Smooth muscle cell (in vitro differentiated cells): ENCODE measurements around the gene RET. TPM values are rescaled to one million over a fixed set of nuclear protein-coding genes. Genes with fewer than 3 reads are reported as not detected.

ENCODE experiments used
- DNase-seq: peaks from one replicate; lab custom pipeline; 2025; ENCODE audit not compliant: unreplicated experiment; lab: John Stamatoyannopoulos, UW
- H2AFZ ChIP-seq: fragments of 200-600 bp; sonication (generic); 2 replicates; pipeline ENCODE4 v1.6.0; 2016; ENCODE audit warnings: antibody characterized with exemption, low read depth, mild to moderate bottlenecking
- H3F3A ChIP-seq: fragments of 200-600 bp; sonication (generic); 2 replicates; pipeline ENCODE4 v1.6.0; 2017; ENCODE audit warnings: antibody characterized with exemption, low read depth
- H3K27ac ChIP-seq: fragments of 200-600 bp; sonication (generic); 2 replicates; pipeline ENCODE4 v1.5.1; 2016; ENCODE audit warnings: low read depth, mild to moderate bottlenecking
- H3K27me3 ChIP-seq: fragments of 200-600 bp; sonication (generic); 2 replicates; pipeline ENCODE4 v1.6.1; 2016; ENCODE audit warnings: low read depth, mild to moderate bottlenecking
- H3K36me3 ChIP-seq: fragments of 200-600 bp; sonication (generic); 2 replicates; pipeline ENCODE4 v1.5.1; 2016; ENCODE audit warnings: low read depth
- H3K4me1 ChIP-seq: fragments of 200-600 bp; sonication (generic); 2 replicates; pipeline ENCODE4 v1.5.1; 2016; ENCODE audit warnings: low read depth
- H3K4me2 ChIP-seq: fragments of 200-600 bp; sonication (generic); 2 replicates; pipeline ENCODE4 v1.6.0; 2016; ENCODE audit warnings: mild to moderate bottlenecking
- H3K4me3 ChIP-seq: fragments of 200-600 bp; sonication (generic); 2 replicates; pipeline ENCODE4 v1.5.1; 2016; ENCODE audit warnings: mild to moderate bottlenecking
- H3K79me2 ChIP-seq: fragments of 200-600 bp; sonication (generic); 2 replicates; pipeline ENCODE4 v1.6.0; 2016; ENCODE audit warnings: low read depth, mild to moderate bottlenecking
- H3K9ac ChIP-seq: fragments of 200-600 bp; sonication (generic); 2 replicates; pipeline ENCODE4 v1.6.0; 2016; ENCODE audit warnings: low read depth
- H3K9me3 ChIP-seq: fragments of 200-600 bp; sonication (generic); replicated peaks from 2 replicates; pipeline ENCODE4 v1.5.1; 2016; ENCODE audit warnings: low read depth
- H4K20me1 ChIP-seq: fragments of 200-600 bp; sonication (generic); 2 replicates; pipeline ENCODE4 v1.6.0; 2016; ENCODE audit warnings: low read depth
- CTCF ChIP-seq: fragments of 200-600 bp; sonication (generic); IDR thresholded peaks from 2 replicates; pipeline ENCODE4 v1.5.1; 2017; ENCODE audit warnings: borderline replicate concordance, mild to moderate bottlenecking, antibody characterized with exemption; ENCODE audit not compliant: insufficient read depth, poor library complexity, severe bottlenecking
- WGBS: methylation state at CpG from one replicate; pipeline ENCODE4 v1.1.7; 2016; ENCODE audit warnings: low lambda C conversion rate; 5-methylcytosine and 5-hydroxymethylcytosine counted together
- polyA plus RNA-seq: library from polyadenylated mRNA; unstranded; fragments of >200 nt; fragmentation: Nextera tagmentation; extraction: Ambion mirVana; gene quantifications from 2 replicates; pipeline ENCODE4 v1.2.1, GENCODE V29; 2016
- total RNA-seq: library from RNA; depleted of rRNA; stranded (reverse); fragments of >200 nt; gene quantifications from 2 replicates; pipeline ENCODE4 v1.2.3, GENCODE V29; 2014

RET gene
- total and polyA plus RNA-seq, 2 experiments from 2014 or later, result 0.70 to 0.94 TPM

DNA sequence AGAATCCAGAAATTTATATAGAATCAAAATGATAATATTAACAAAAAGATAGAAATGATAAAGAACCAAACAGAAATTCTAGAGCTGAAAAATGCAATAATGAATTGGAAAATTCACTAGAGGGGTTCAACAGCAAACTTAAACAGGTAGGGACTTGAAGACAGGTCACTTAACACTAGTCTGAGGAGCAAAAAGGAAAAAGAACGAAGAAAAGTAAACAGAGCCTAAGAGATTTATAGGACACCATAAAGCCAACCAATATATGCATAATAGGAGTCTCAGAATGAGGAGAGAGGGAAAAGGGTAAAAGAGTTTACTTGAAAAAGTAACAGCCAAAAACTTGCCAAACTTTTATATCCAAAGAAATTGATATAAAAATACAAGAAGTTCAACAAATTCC lies 44.3 kb upstream of the RET start:
- Histone ChIP-seq H3K27ac (no peak overlapping the region), H4K20me1 (no peaks in the 10 kb centered on the region), H3K9me3 (no peaks in the 10 kb centered on the region), H3K9ac (no peak overlapping the region), H3K79me2 (no peaks in the 10 kb centered on the region), H3F3A (no peaks in the 10 kb centered on the region), H3K36me3 (no peaks in the 10 kb centered on the region), H3K4me1 (no peaks in the 10 kb centered on the region), H3K4me2 (no peak overlapping the region), H3K4me3 (no peak overlapping the region), H3K27me3 (peaks cover 5% of the 10 kb centered on the region), H2AFZ (no peak overlapping the region)
- DNase-seq, result no peak
- 85% methylated on average over 1 of the region's 1 CpG for WGBS
- TF ChIP-seq CTCF, result no peak

DNA sequence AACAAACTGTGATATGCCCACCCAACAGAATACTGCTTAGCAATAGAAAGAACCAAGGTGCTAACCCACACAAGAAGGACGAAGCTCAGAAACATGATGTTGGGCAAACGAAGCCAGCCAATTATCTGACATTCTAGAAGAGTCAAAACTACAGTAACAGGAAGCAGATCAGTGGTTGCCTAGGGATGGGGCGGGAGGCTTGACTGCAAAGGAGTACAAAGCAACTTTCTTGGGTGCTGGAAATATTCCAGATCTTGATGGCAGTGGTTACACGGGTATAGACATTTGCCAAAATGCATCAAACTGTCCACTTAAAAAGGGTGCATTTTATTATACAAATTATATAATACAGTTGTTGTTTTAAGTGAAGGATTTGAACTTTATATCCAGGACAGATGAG lies 41.1 kb upstream of the RET start:
- no peak for TF ChIP-seq CTCF
- no peaks in the 10 kb centered on the region for H4K20me1 ChIP-seq
- no peak overlapping the region for H3K27ac ChIP-seq
- H2AFZ ChIP-seq, result no peak overlapping the region
- H3F3A ChIP-seq, result no peaks in the 10 kb centered on the region
- H3K4me3 ChIP-seq, result no peak overlapping the region
- WGBS, result 85% methylated on average over 4 of the region's 4 CpGs
- H3K4me1 ChIP-seq, result no peaks in the 10 kb centered on the region
- no peak for DNase-seq
- no peaks in the 10 kb centered on the region for H3K9me3 ChIP-seq
- no peaks in the 10 kb centered on the region for H3K27me3 ChIP-seq
- no peak overlapping the region for H3K9ac ChIP-seq
- H3K79me2 ChIP-seq, result no peaks in the 10 kb centered on the region
- H3K36me3 ChIP-seq, result no peaks in the 10 kb centered on the region
- H3K4me2 ChIP-seq, result no peak overlapping the region

DNA sequence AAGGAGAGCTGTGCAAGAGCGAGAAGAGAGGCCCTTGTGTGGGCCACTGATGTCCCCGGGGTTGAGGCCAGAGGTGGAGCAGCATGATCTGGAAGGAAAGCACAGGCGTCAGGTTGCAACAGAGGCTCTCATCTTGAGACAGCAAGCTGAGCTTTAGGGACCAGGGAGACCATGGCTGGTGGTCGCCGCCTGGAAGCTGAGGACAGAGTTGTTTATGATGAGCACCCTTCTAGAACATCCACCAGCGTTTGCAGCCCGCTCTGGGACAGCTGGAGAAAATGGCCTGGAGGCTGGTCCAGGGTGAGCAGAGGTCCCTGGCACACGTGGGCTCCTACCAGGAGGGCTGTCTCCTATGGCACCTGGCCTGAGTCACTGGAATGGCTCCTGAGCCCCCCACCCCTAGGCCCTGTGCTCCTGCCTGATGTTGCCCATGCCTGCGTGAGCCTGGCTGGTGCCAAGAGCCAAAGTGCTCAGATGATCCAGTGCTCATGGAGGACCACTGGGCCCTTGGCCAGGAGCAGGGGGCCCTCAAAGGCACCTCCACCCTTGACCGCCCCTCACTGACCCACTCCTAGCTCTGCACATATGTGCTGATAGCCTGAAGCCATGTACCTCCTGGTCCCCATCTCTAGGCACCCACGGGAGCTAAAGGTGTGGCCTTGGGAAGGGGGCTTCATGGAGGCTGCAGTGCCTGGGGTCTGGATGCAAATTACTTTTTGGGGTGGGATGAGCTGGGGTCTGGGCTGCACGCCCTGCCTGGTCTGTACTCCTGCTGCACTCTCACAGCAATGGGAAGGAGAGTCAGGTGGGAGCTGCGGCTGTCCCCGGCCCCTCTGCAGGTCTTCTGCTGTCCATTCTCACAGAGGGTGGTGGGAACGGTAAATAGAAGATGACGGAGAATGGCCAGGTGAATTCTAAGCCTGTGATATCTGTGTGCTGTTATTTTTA lies 40.1 kb upstream of the RET start:
- Histone ChIP-seq H3K27ac (no peak overlapping the region), H3K4me2 (no peak overlapping the region), H3K9me3 (no peaks in the 10 kb centered on the region), H2AFZ (no peak overlapping the region), H4K20me1 (no peaks in the 10 kb centered on the region), H3K4me3 (no peak overlapping the region), H3K36me3 (no peaks in the 10 kb centered on the region), H3K9ac (no peak overlapping the region), H3K27me3 (no peaks in the 10 kb centered on the region), H3K4me1 (no peaks in the 10 kb centered on the region), H3K79me2 (no peaks in the 10 kb centered on the region), H3F3A (no peaks in the 10 kb centered on the region)
- 86% methylated on average over 16 of the region's 16 CpGs for WGBS
- no peak for TF ChIP-seq CTCF
- no peak for DNase-seq
